ENCODE results near the gene CDKN1B. TPM values are rescaled to one million over a fixed set of nuclear protein-coding genes. Genes with fewer than 3 reads are reported as not detected.
"Not testable (repeated sequence)": the region's sequence is repeated elsewhere in the genome, so short reads cannot be mapped to it uniquely, and the experiment has no call there.

Gene CDKN1B
- total RNA-seq, 1 experiment from 2014 or later: 27.7 TPM

GRCh38 chr12:12736759-12737676, 19.9 kb downstream of the CDKN1B start:
- H2BK120ac ChIP-seq (ENCODE audit: low read depth, low read length, poor library complexity, severe bottlenecking): no peak overlapping the region
- no peaks in the 10 kb centered on the region for H3K79me1 ChIP-seq (ENCODE audit: insufficient read depth, low read depth, low read length, poor library complexity, severe bottlenecking)
- H3K23me2 ChIP-seq (ENCODE audit: insufficient read length, low read depth, low read length, poor library complexity, severe bottlenecking): no peaks in the 10 kb centered on the region
- no peaks in the 10 kb centered on the region for H3K4me1 ChIP-seq (ENCODE audit: insufficient read depth, low read length)
- no peak overlapping the region for H2BK20ac ChIP-seq (ENCODE audit: low read depth, low read length, poor library complexity, severe bottlenecking)
- no peak overlapping the region for H3K14ac ChIP-seq (ENCODE audit: insufficient read depth, low read length)
- no peak overlapping the region for H3K4me2 ChIP-seq (ENCODE audit: insufficient read depth, insufficient read length, low read length)
- no peak overlapping the region for H2AK5ac ChIP-seq (ENCODE audit: insufficient read length, low read length)
- no peak overlapping the region for H3K27ac ChIP-seq (ENCODE audit: insufficient read length, low read depth, low read length)
- H3K4ac ChIP-seq (ENCODE audit: low read depth, low read length): no peak overlapping the region
- peaks cover 21 to 22% of the 10 kb centered on the region in 2 experiments for H3K4me1 Mint-ChIP-seq
- H2AFZ ChIP-seq (ENCODE audit: low read length): no peak overlapping the region
- no peak overlapping the region for H2BK5ac ChIP-seq (ENCODE audit: insufficient read length, low read length)
- DNase-seq: no peak
- no peaks in the 10 kb centered on the region for H4K20me1 ChIP-seq (ENCODE audit: control insufficient read depth, insufficient read depth, insufficient read length)
- no peaks in the 10 kb centered on the region for H3K79me2 ChIP-seq (ENCODE audit: insufficient read depth, low read length)
- WGBS (ENCODE audit: extremely low coverage, insufficient read length, low lambda C conversion rate): no CpG with 5 or more reads among the region's 9 CpGs
- H2BK12ac ChIP-seq (ENCODE audit: insufficient read length, low read depth, low read length): no peak overlapping the region
- H3K9ac ChIP-seq (ENCODE audit: extremely low read depth, insufficient read length, low read length): no peak overlapping the region
- no peaks in the 10 kb centered on the region for H3K9me3 ChIP-seq (ENCODE audit: control insufficient read depth, low read depth, low read length)
- no peaks in the 10 kb centered on the region for H3K36me3 Mint-ChIP-seq (ENCODE audit: insufficient read depth in 1 of 3, low read depth in 3 of 3)
- no peak overlapping the region for H3K56ac ChIP-seq (ENCODE audit: insufficient read length, low read depth, low read length)
- no peak overlapping the region for H4K5ac ChIP-seq (ENCODE audit: insufficient read length, low read depth, low read length)
- no peak overlapping the region for H3T11ph ChIP-seq (ENCODE audit: low read length)
- no peaks in the 10 kb centered on the region for H3K9me3 Mint-ChIP-seq
- H3K18ac ChIP-seq (ENCODE audit: insufficient read length, low read depth, low read length): no peak overlapping the region
- no peak overlapping the region for H3K23ac ChIP-seq (ENCODE audit: insufficient read length, low read depth, low read length)
- no peaks in the 10 kb centered on the region; the same call in 1 of the 2 replicates for H3K27me3 Mint-ChIP-seq (ENCODE audit: low read depth)
- H3K4me3 Mint-ChIP-seq: no peak overlapping the region
- no peaks in the 10 kb centered on the region for H3K27me3 ChIP-seq (ENCODE audit: insufficient read depth, low read length)
- no peak overlapping the region for H2BK15ac ChIP-seq (ENCODE audit: low read depth, low read length)
- H4K91ac ChIP-seq (ENCODE audit: insufficient read length, low read depth, low read length): no peak overlapping the region
- TF ChIP-seq CTCF (conservative IDR thresholded peaks at IDR 0.05): peak; percentile 73
- no peak overlapping the region for H4K8ac ChIP-seq (replicated peaks; ENCODE audit: insufficient read length, low read depth, low read length)
- H3K27ac Mint-ChIP-seq: peak overlapping the region; percentile 38 to 88 (median 65); a peak in 2 of 7 replicates

- H3K27ac Mint-ChIP-seq; H2BK15ac ChIP-seq (ENCODE audit: low read depth, low read length); H3K23me2 ChIP-seq (ENCODE audit: insufficient read length, low read depth, low read length, poor library complexity, severe bottlenecking); H3K4me2 ChIP-seq (ENCODE audit: insufficient read depth, insufficient read length, low read length); H2AFZ ChIP-seq (ENCODE audit: low read length); H3K27ac ChIP-seq (ENCODE audit: insufficient read length, low read depth, low read length); H4K20me1 ChIP-seq (ENCODE audit: control insufficient read depth, insufficient read depth, insufficient read length); H3K4me3 Mint-ChIP-seq; H3K56ac ChIP-seq (ENCODE audit: insufficient read length, low read depth, low read length); H4K91ac ChIP-seq (ENCODE audit: insufficient read length, low read depth, low read length); H3K4me1 ChIP-seq (ENCODE audit: insufficient read depth, low read length); H2AK5ac ChIP-seq (ENCODE audit: insufficient read length, low read length); H3K36me3 Mint-ChIP-seq (ENCODE audit: insufficient read depth in 1 of 3, low read depth in 3 of 3); H4K5ac ChIP-seq (ENCODE audit: insufficient read length, low read depth, low read length); H2BK5ac ChIP-seq (ENCODE audit: insufficient read length, low read length); H3K23ac ChIP-seq (ENCODE audit: insufficient read length, low read depth, low read length); H3K18ac ChIP-seq (ENCODE audit: insufficient read length, low read depth, low read length); H3K9me3 Mint-ChIP-seq; H3K9me3 ChIP-seq (ENCODE audit: control insufficient read depth, low read depth, low read length); H4K8ac ChIP-seq (replicated peaks; ENCODE audit: insufficient read length, low read depth, low read length); H2BK120ac ChIP-seq (ENCODE audit: low read depth, low read length, poor library complexity, severe bottlenecking); H3K27me3 ChIP-seq (ENCODE audit: insufficient read depth, low read length); H3T11ph ChIP-seq (ENCODE audit: low read length); DNase-seq; H3K79me2 ChIP-seq (ENCODE audit: insufficient read depth, low read length); H2BK20ac ChIP-seq (ENCODE audit: low read depth, low read length, poor library complexity, severe bottlenecking); H3K14ac ChIP-seq (ENCODE audit: insufficient read depth, low read length); H2BK12ac ChIP-seq (ENCODE audit: insufficient read length, low read depth, low read length); H3K4ac ChIP-seq (ENCODE audit: low read depth, low read length); H3K9ac ChIP-seq (ENCODE audit: extremely low read depth, insufficient read length, low read length); H3K27me3 Mint-ChIP-seq (ENCODE audit: low read depth); H3K79me1 ChIP-seq (ENCODE audit: insufficient read depth, low read depth, low read length, poor library complexity, severe bottlenecking): not testable (repeated sequence)
- WGBS (ENCODE audit: extremely low coverage, insufficient read length, low lambda C conversion rate): no CpG with 5 or more reads among the region's 2 CpGs
- H3K4me1 Mint-ChIP-seq: peaks cover 21 to 22% of the 10 kb centered on the region in 2 experiments
These were observed 21.0 kb downstream of the CDKN1B start for GRCh38 chr12:12738152-12738551.

Data from H9 (cell line).